Measurements from ENCODE around the gene CDX1.

GRCh38 chr5:150141544-150142184 lies 24.9 kb upstream of the CDX1 start:
- no peak for TF ChIP-seq CTCF (IDR thresholded peaks at IDR 0.05)
- no peak for TF ChIP-seq POLR2A (IDR thresholded peaks at IDR 0.05)
